ENCODE data around the gene TARM1.

TARM1 gene

GRCh38 chr19:54030895-54031586 is 50.1 kb downstream of the TARM1 start:
- DNase-seq (ENCODE audit: low read depth): no peak

GRCh38 chr19:54029930-54030490 is 51.2 kb downstream of the TARM1 start:
- peak; percentile 40 for DNase-seq (ENCODE audit: low read depth)

DNA sequence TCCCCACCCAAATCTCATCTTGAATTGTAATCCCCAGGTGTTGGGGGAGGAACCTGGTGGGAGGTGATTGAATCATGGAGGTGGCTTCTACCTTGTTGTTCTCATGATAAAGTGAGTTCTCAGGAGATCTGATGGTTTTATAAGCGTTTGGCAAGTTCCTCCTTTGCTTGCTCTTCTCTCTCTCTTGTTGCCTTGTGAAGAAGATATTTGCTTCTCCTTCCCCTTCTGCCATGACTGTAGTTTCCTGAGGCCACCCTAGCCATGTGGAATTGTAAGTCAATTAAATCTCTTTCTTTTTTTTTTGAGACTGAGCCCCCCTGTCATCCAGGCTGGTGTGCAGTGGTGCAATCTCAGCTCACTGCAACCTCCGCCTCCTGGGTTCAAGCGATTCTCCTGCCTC is 51.9 kb downstream of the TARM1 start:
- no peak for DNase-seq (ENCODE audit: low read depth)

GRCh38 chr19:54026656-54027055 is 54.5 kb downstream of the TARM1 start:
- DNase-seq (ENCODE audit: low read depth): no peak

GRCh38 chr19:54024660-54025059 is 56.5 kb downstream of the TARM1 start:
- no peak for DNase-seq (ENCODE audit: low read depth)

DNA sequence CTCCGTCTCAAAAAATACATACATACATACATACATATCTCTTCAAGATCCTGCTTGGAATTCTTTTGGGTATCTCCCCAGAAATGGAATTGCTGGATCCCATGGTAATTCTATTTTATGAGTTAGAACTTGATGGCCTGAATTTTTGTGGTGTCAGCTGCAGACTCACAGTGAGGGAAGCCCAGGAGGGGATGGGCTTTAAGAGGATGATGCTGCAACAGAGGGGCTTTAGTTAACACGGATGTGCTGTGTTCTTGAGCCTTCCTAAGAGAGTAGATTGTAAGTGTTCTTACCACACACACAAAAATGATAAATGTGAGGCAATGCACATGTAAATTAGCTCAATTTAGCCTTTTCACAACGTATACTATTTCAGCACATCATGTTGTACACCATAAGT is 58.0 kb downstream of the TARM1 start:
- no peak for DNase-seq (ENCODE audit: low read depth)

DNA sequence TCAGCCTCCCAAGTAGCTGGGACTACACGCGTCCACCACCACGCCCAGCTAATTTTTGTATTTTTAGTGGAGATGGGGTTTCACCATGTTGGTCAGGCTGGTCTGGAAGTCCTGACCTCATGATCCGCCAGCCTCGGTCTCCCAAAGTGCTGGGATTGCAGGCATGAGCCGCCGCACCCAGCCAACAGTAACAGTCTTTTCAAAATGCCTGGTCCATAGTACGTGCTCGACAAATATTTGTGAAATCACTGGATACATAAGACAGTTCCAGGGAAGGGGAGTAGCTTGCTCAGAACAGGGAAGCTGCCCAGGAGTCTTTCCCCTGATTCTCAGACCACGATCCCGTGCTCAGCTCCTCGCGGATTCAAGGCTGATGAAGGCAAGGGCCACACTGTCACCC is 59.2 kb downstream of the TARM1 start:
- DNase-seq (ENCODE audit: low read depth): no peak

DNA sequence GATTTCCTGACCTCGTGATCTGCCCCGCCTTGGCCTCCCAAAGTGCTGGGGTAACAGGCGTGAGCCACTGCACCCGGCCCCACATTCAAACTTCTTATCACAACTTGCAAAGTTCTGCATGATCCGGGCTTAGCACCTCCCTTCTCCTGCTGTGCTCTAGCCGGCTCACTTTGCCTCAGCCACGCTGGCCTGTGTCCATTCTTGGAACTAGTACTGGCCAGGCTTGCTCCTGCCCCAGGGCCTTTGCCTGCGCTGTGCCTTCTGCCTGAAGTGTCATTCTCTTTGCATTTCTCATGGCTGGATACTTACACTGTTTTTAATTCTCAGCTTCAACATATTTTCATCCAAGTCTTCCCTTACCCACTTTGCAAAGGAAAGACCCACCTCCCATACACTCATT is 59.8 kb downstream of the TARM1 start:
- DNase-seq (ENCODE audit: low read depth): no peak

Measured in stimulated activated CD8-positive, alpha-beta memory T cell treated with anti-CD3 and anti-CD28 coated beads, Interleukin-12 subunit alpha, Interleukin-12 subunit beta, amount 100 ng/mL, for 1 hour (primary cell).